Activated T-cell treated with anti-CD3 and anti-CD28 coated beads, Interleukin-2, amount 50 U/mL, for 48 hours (primary cell): ENCODE data around the gene SLC38A1.
"Not testable (repeated sequence)": the region's sequence is repeated elsewhere in the genome, so short reads cannot be mapped to it uniquely, and the experiment has no call there.

ENCODE experiments used
- DNase-seq, 2 experiments: peaks; one replicate each; pipeline ENCODE4 v3.0.0-alpha.2; 2020

The SLC38A1 gene

GRCh38 chr12:46205294-46205693 lies 63.5 kb downstream of the SLC38A1 start:
- no peak for DNase-seq

DNA sequence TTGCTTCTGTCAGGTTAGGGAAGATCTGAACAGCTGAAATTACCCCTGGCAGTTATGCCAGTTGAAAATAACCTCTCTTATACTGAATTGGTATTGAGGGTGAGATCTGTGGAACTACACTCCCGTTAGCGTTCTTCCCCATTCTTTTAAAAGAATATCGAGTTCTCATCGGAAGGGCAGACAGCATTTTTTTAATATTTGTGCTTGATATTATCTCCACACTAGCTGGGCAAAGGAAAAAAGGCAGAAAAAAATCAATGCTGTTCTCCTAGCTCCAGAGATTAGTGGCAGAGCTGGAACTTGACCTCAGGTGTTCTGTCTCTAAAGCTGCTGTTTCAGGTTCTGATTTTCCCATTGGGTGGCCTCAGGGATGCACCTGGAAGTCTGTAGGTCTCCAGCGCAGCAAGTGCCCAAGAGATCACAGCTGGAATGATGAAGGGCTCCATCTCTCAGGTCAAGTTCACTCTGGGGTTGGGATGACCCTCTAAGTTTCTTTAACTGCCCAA lies 67.5 kb downstream of the SLC38A1 start:
- no peak for DNase-seq

- DNase-seq: no peak
These were observed 68.3 kb downstream of the SLC38A1 start for GRCh38 chr12:46200551-46200950.

DNA sequence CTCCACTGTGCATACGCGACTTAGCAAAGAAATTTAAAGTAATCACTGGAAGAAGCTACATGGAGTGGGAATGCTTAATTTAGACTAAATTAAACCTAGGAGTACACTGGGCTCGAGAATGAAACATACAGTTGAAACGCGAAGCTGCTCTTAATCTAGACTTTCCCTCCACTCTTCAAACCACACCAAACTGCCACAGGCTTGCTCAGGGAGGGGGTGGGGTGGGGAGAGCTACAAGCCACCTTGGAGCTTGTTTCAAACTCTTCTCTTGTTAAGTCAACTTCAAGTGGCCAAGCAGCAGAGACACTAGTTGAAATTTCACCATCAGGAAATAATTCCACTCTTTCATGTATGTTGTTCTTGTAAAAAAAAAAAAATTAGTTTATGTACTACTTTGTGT lies 69.9 kb downstream of the SLC38A1 start:
- DNase-seq: no peak

DNA sequence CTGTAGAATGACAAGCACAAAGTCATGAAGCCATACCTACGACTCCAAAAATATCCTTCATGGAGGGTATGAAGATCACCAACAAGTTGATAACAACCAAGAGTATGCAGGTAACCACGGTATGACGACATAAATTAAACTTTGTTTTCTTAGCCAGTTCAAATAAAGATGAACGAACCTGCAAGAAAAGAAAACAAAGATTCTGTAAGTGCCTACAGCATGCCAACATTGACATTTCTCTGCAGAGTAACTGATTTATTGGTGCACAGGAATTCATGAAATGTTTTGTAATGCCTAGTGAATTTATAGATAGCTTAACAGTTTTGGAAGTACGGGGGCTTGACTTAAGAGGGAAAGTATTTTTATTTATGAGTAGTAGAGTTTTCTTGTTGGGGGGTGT lies 71.0 kb downstream of the SLC38A1 start:
- no peak for DNase-seq

GRCh38 chr12:46190533-46190932 lies 78.3 kb downstream of the SLC38A1 start:
- DNase-seq: not testable (repeated sequence)

GRCh38 chr12:46188170-46188569 lies 80.7 kb downstream of the SLC38A1 start:
- DNase-seq: no peak

- DNase-seq: no peak
These were observed 81.8 kb downstream of the SLC38A1 start for GRCh38 chr12:46187023-46187422.

DNA sequence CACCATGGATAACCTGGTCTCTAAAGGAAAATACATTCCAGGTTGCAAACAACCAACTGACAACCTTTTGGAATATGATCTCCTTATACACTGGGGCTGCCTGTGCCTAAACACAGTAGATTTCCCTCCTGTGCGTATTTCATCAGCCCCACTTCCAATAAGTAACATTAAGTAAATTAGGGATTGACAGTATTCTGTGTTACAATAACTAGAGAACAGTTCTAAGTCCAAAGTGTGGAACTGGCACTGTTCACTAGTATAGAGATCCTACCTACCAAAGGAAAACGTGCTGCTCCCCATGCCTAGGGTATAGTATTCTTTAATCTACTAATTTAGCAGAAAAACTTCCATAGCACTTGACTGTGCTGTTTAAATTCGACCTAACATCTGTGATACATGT lies 82.8 kb downstream of the SLC38A1 start:
- DNase-seq: no peak

- no peak for DNase-seq
These were observed 83.2 kb downstream of the SLC38A1 start for GRCh38 chr12:46185686-46186085.

GRCh38 chr12:46184798-46185595 lies 83.8 kb downstream of the SLC38A1 start:
- DNase-seq: no peak

- no peak for DNase-seq
These were observed 85.7 kb downstream of the SLC38A1 start for GRCh38 chr12:46183112-46183511.

- DNase-seq: no peak
These were observed 87.4 kb downstream of the SLC38A1 start for GRCh38 chr12:46181465-46181864.

DNA sequence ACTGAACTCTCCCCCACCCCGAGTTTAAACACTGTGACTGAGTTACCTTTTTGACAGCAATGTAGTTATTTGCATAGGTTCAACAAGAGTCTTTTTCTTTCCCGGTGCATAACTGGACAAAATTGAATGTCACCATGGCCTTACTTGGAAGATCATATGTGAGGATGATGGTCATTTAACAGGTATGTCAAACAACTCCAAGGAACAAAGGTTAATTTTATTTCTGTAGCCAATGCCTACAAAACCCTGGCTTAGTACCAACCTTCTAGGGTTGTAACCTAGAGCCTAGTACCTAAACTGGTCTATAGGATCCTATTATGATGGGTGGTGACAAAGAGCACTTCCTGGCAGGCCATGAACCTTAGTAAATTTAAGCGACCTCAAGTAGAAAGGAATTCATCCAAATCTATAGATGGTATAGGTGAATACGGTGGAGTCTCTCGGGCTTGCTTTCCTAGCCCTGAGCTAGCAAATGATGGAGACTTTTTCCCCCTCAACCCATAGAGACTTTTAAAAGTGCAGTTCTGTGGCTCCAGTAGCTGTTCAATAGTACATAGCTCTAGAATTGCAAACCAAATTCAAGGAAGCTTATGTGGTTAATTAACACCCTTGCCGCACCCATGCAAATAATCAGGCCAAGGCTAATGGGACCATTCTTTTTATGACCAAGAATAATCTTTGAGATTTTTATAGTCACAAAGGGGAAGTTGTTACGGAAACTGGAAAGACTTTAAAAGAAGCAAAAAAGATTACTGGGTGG lies 89.0 kb downstream of the SLC38A1 start:
- no peak for DNase-seq

GRCh38 chr12:46177837-46178608 lies 90.8 kb downstream of the SLC38A1 start:
- DNase-seq: no peak

- no peak for DNase-seq
These were observed 91.8 kb downstream of the SLC38A1 start for GRCh38 chr12:46177025-46177424.

- DNase-seq: no peak
These were observed 93.9 kb downstream of the SLC38A1 start for GRCh38 chr12:46174919-46175318.

DNA sequence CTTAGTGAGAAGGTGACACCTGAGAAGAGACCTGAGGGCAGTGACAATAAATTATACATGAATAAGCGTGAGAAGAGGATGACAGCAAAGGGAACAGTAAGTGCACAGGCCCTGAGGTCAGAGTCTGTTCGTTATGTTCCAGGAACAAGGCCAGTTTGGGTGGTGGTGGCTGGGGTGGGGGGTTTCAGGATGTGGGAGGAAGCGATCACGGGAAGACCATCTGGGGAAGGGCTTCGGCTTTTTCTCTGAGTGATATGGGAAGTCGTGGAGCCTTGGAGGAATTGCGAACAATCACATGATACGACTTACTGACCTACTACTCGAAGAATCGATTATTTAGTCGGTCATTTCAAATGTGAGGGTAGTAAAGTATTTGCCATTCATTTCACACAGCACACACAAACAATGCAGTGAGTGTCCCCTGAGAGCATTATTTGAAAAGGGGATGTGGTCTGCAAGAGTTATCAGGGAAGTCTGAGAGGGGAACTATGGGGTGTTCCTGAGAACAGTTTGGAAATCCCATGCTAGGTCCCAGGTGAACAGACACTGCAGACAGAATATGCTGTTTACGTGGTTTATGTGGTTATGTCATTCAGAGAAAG lies 94.7 kb downstream of the SLC38A1 start:
- DNase-seq: no peak

DNA sequence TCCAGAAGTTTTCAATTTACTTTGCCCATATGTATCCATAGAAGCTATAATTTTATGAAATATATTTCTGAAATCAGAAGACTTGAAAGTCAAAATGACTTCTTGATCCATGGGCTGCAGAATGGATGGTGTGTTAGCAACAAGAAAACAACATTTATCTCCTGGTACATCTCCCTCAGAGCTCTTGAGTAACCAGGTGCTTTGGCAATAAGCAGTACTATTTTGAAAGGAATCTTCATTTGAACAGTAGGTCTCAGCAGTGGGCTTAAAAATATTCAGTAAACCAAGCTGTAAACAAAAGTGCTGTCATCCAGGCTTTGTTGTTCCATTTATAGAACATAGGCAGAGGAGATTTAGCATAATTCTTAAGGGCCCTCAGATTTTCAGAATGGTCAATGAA lies 100.4 kb downstream of the SLC38A1 start:
- no peak for DNase-seq

GRCh38 chr12:46167412-46167811 lies 101.4 kb downstream of the SLC38A1 start:
- DNase-seq: no peak

GRCh38 chr12:46165191-46165590 lies 103.7 kb downstream of the SLC38A1 start:
- no peak for DNase-seq

DNA sequence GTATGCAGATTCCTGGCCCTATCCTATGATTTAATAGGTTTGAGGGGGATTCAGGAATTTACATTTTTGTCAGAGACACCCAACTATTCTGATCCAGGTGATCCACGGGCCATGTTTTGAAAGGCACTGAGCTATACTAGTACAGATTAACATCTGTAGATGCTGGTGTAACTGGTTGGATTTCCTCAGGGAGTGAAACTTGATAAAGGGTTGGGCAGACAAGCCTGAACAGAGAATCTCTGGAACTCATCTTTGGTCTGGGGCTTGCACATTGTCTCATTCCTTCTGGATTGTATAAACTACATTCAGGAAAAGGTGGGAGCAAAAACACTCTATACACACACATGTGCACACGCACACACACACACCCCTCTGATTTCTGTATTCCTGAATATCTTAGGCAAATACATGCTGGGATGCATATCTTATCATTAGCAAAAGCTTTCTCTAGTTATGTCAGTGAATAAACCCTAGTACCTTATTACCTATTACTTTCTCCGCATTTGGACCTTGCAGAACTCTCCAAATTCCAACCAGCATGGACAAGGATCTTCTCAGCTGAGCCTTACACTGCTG lies 104.6 kb downstream of the SLC38A1 start:
- no peak for DNase-seq
